Activated CD4-positive, alpha-beta memory T cell treated with anti-CD3 and anti-CD28 coated beads for 36 hours (primary cell): ENCODE data around the gene ZNF521. TPM values are rescaled to one million over a fixed set of nuclear protein-coding genes. Genes with fewer than 3 reads are reported as not detected.
A peak's percentile ranks its signal among the peaks of the same experiment; 100 is the strongest.

Experiments used
- CTCF ChIA-PET: fragments of 350-600 bp; sonication (Branson Sonifier 250); formaldehyde crosslinking; loops from one replicate; lab custom pipeline; 2021; ENCODE audit warnings: antibody characterized with exemption, inconsistent platforms; lab: Charles Lee
- POLR2A ChIA-PET: fragments of 350-600 bp; sonication (Branson Sonifier 250); formaldehyde crosslinking; loops from one replicate; lab custom pipeline; 2021; ENCODE audit warnings: antibody characterized with exemption; lab: Charles Lee
- DNase-seq: peaks from one replicate; pipeline ENCODE4 v3.0.0-alpha.2; 2020
- H3K27ac Mint-ChIP-seq: one replicate; pipeline ENCODE4 v1.8.0; 2021; ENCODE audit warnings: mixed read lengths
- H3K27me3 Mint-ChIP-seq: one replicate; pipeline ENCODE4 v1.8.0; 2021; ENCODE audit warnings: mixed read lengths
- H3K36me3 Mint-ChIP-seq: one replicate; pipeline ENCODE4 v1.8.0; 2021; ENCODE audit warnings: mixed read lengths
- H3K4me1 Mint-ChIP-seq: one replicate; pipeline ENCODE4 v1.8.0; 2021; ENCODE audit warnings: low read depth, mixed read lengths
- H3K4me3 Mint-ChIP-seq: one replicate; pipeline ENCODE4 v1.8.0; 2021; ENCODE audit warnings: mild to moderate bottlenecking, mixed read lengths
- H3K9me3 Mint-ChIP-seq: one replicate; pipeline ENCODE4 v1.8.0; 2021; ENCODE audit warnings: mixed read lengths
- intact Hi-C: fragments of 100-400 bp; cut with micrococcal nuclease; formaldehyde crosslinking; loops from one replicate; pipeline ENCODE4 v1.15.1; 2023
- total RNA-seq, 2 experiments: library from RNA; stranded (reverse); gene quantifications; one replicate each; pipeline ENCODE4 v1.2.3, GENCODE V29; 2021

The ZNF521 gene
- total RNA-seq, 2 experiments from 2014 or later = not detected

DNA sequence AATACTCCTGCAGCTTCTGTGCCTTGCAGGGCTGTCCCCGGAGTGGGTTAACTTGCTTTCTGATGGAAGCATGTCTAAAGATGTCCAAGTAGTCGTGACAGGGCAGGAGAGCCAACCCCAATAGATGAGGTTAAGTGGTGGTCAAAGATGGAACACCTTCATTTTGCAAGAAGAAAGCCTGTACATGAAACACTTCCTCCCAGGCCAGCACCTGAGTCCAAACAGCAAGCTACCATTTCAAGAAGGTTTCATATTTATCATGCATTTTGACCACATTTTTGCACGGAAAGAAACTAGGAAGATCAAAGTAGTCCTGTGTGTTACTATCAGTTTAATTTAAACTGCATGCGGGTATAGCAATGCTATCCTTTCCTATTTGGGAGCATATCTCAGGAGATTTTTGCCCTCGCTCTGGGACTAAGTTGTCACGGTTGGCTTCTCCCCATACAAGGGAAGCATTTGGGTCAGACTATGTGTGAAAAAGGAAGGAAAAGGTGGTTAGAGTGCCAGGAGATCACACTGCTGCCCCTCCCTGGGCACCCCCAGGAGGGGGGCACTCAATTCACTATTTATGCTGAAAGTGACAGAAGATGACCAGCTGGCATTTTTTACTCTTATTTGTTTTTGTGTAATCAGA, 187.6 kb downstream of the ZNF521 start:
- Mint-ChIP-seq H3K27me3 (no peaks in the 10 kb centered on the region), H3K9me3 (no peaks in the 10 kb centered on the region), H3K4me1 (peaks cover 22% of the 10 kb centered on the region), H3K27ac (no peak overlapping the region), H3K36me3 (no peaks in the 10 kb centered on the region), H3K4me3 (peak overlapping the region; percentile 38)
- intact Hi-C loops = no loop called here
- CTCF ChIA-PET = no interaction called here
- no peak for DNase-seq
- POLR2A ChIA-PET = no interaction called here

DNA sequence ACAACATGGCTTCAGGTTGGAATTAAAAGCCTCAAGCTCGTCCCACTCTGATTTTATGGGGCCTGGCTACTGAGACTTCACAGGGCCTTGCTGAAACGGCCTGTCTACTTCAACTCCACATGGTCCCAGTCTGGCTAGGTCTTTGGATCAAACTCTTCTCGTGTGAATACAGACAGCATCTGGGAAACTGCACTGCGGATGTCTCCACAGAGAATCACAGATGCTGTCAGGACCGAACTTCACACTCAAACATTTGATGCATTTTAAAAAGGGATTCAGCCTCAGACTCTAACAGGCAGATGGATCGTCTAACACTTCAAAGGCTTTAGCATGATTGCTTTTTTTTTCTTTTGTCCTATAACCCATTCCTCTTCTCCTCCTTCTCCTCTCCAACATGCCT, 198.5 kb downstream of the ZNF521 start:
- H3K27ac Mint-ChIP-seq = no peak overlapping the region
- no peaks in the 10 kb centered on the region for H3K4me1 Mint-ChIP-seq
- ChIA-PET POLR2A (no interaction called here), CTCF (no interaction called here)
- H3K27me3 Mint-ChIP-seq = no peaks in the 10 kb centered on the region
- intact Hi-C loops = no loop called here
- no peak for DNase-seq
- peaks cover 5% of the 10 kb centered on the region for H3K9me3 Mint-ChIP-seq
- no peaks in the 10 kb centered on the region for H3K36me3 Mint-ChIP-seq
- no peak overlapping the region for H3K4me3 Mint-ChIP-seq

DNA sequence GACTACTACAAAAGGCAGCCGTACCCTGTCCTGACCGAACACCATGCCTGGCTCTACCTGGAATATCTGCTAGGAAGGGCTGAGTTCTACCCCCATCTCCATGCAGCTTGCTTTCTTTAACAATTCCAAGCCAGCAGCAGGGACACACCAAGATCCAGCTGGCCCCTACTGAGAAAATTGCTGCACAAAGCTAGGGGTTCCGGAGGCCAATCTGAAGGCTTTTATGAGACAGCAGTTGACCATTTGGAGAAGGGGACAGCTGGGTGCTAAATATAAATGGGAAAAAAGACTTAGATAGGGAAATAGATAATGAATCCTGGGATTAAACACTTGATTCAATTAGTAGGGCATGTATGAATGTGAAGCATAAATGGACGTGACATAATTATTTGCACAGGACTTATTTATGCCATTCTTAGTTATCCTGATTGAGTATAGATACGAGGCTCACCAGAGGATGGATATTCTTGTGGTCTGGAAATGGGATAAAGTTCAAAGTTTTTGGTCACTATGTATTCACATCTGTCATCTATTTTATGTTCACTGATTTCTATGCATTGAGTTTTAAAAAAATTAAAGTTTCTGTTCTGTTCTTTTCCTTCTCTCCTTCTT, 204.0 kb downstream of the ZNF521 start:
- Mint-ChIP-seq H3K4me1 (no peaks in the 10 kb centered on the region), H3K4me3 (no peak overlapping the region), H3K27me3 (no peaks in the 10 kb centered on the region), H3K36me3 (no peaks in the 10 kb centered on the region), H3K27ac (no peak overlapping the region), H3K9me3 (no peaks in the 10 kb centered on the region)
- POLR2A ChIA-PET = no interaction called here
- DNase-seq = no peak
- CTCF ChIA-PET = no interaction called here
- intact Hi-C loops = no loop called here

DNA sequence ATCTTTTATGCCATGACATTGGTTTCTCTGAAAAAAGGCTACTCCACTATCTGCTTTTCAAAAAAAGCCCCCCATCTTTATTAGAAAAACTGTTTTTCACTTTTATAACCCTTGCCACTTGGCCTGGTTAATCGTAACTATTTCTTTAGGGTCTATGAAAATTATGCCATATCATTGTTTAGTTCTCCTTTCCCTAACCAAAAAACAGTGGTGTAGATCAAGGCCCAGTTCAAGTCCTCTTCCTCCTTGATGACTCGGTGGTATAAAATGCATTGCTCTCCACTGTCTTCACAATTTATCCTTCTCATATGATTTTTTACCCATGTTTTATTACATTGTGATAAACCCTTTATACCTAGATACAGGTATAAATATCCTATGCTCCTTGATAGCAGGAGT, 205.5 kb downstream of the ZNF521 start:
- no peak for DNase-seq
- Mint-ChIP-seq H3K27ac (no peak overlapping the region), H3K9me3 (no peaks in the 10 kb centered on the region), H3K4me3 (no peak overlapping the region), H3K36me3 (no peaks in the 10 kb centered on the region), H3K4me1 (no peaks in the 10 kb centered on the region), H3K27me3 (no peaks in the 10 kb centered on the region)
- ChIA-PET CTCF (no interaction called here), POLR2A (no interaction called here)
- intact Hi-C loops = no loop called here

DNA sequence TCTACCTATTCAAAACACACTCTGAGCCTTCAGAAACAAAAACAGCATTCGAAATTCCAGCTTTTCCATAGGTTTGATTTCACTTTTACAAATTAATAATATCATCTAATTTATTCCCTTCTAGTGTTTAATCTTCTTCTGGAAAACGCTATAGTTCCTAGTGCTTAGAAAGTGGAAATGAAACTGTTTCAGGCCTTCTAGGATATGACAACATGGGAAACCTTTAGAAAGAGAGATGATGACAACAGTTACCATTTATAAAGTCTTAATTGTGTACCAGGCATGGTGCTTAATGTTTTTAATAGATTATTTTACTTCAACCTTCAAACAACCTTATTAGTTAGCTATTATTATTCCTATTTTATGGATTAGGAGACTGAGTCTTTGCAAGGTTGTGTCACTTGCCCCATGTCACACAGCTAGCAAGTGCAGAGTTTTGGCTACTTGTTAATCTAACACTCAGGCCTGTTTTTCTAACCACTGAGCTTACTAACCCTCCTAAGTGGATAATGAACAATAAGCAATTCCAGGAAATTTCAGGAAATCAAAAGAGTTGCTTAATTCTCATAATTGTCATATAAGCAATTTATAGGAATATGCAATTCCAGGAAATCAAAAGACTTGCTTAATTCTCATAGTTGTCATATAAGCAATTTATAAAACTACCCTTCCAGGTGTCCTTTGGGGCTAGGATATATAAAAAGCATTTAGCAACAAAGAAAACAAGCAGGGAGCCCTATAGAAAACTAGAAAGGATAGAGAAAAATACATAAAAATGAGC, 206.0 kb downstream of the ZNF521 start:
- POLR2A ChIA-PET = no interaction called here

DNA sequence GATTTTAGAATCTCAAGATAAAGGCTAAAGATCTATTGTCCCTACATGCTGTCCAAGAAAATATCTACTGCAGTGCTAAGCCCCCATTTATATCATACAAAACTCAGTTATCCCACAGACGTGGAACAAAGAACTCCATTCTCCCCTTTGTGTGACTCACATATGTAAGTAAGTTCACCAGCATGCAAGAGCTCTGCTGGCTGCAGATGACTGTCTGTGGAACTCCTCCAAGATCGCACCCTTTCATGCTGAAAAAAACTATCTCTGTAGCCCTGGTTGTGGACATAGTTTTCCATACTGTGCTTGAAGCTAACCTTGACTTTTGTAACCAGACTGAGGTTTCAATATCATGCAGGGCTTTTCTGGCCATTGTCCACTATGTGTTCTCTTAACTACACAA, 207.1 kb downstream of the ZNF521 start:
- Mint-ChIP-seq H3K4me1 (no peaks in the 10 kb centered on the region), H3K27me3 (no peaks in the 10 kb centered on the region), H3K9me3 (no peaks in the 10 kb centered on the region), H3K27ac (no peak overlapping the region), H3K4me3 (no peak overlapping the region), H3K36me3 (no peaks in the 10 kb centered on the region)
- CTCF ChIA-PET = no interaction called here
- intact Hi-C loops = no loop called here
- POLR2A ChIA-PET = no interaction called here
- DNase-seq = no peak

More for the DNA sequence above, 206.0 kb downstream of the ZNF521 start:
- no peak for DNase-seq
- Mint-ChIP-seq H3K4me3 (no peak overlapping the region), H3K36me3 (no peaks in the 10 kb centered on the region), H3K4me1 (no peaks in the 10 kb centered on the region), H3K9me3 (no peaks in the 10 kb centered on the region), H3K27me3 (no peaks in the 10 kb centered on the region), H3K27ac (no peak overlapping the region)
- CTCF ChIA-PET = no interaction called here
- intact Hi-C loops = no loop called here

DNA sequence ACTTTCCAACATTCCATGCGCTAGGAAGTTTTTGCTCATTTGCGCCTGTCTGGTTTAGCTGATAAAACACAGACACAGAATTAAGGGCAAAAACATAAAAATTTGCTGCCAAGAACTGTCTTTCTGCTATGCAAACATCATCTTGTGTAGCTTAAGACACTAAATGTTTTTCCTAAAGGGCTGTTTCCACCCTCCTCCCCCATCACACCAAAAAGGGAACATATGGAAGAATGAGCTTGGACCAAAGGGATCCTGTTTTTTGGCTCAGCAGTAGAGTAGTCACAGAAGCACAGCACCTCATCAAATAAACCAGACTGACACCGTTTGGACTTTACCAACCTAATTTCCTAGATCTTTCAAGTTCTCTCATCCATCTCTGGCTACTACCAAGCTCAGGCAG, 210.1 kb downstream of the ZNF521 start:
- no peak for DNase-seq
- Mint-ChIP-seq H3K4me1 (no peaks in the 10 kb centered on the region), H3K9me3 (no peaks in the 10 kb centered on the region), H3K36me3 (no peaks in the 10 kb centered on the region), H3K4me3 (no peak overlapping the region), H3K27me3 (no peaks in the 10 kb centered on the region), H3K27ac (no peak overlapping the region)
- ChIA-PET POLR2A (no interaction called here), CTCF (no interaction called here)
- intact Hi-C loops = no loop called here

DNA sequence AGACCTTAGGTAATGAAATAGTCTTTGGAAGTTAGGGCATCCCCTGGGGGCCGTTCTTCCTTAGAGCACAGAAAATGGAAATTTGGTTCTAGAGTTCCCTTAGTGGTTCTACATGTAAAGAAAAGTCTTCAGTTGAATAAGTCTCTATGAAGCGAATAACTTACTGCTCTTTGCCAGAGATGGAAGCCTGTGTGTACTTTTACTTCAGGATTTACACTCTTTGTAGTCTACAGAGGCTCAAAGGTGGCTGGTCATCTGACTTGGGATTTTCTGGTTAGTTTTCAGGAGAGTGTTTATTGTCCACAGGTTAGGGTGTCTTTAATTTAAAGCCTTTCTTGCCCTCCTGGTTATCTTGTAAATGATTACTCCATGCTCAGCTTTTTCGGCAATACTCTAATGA, 210.6 kb downstream of the ZNF521 start:
- no peak overlapping the region for H3K27ac Mint-ChIP-seq
- CTCF ChIA-PET = no interaction called here
- no peaks in the 10 kb centered on the region for H3K27me3 Mint-ChIP-seq
- DNase-seq = no peak
- H3K36me3 Mint-ChIP-seq = no peaks in the 10 kb centered on the region
- intact Hi-C loops = no loop called here
- no peaks in the 10 kb centered on the region for H3K9me3 Mint-ChIP-seq
- no peak overlapping the region for H3K4me3 Mint-ChIP-seq
- no peaks in the 10 kb centered on the region for H3K4me1 Mint-ChIP-seq
- POLR2A ChIA-PET = no interaction called here

DNA sequence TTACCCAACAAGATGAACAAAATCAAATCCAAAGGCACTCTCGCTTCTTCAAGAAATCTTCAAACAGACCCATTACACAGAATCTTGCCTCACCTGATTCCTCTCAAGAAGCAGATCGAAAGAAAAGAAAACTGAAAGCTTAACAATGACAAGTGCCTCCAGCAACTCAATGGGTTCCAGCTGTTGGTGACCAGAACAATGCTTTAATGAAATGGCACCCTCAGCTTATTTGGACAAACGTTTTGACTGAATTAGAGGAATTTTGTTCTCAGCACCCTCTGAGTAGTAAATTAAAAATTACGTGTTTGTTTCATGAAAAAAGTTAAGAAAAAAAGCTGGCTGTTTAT, 211.0 kb downstream of the ZNF521 start:
- no peak overlapping the region for H3K27ac Mint-ChIP-seq
- POLR2A ChIA-PET = no interaction called here
- CTCF ChIA-PET = no interaction called here
- intact Hi-C loops = no loop called here
- DNase-seq = no peak
- no peaks in the 10 kb centered on the region for H3K4me1 Mint-ChIP-seq
- H3K27me3 Mint-ChIP-seq = no peaks in the 10 kb centered on the region
- H3K9me3 Mint-ChIP-seq = no peaks in the 10 kb centered on the region
- H3K36me3 Mint-ChIP-seq = no peaks in the 10 kb centered on the region
- no peak overlapping the region for H3K4me3 Mint-ChIP-seq

DNA sequence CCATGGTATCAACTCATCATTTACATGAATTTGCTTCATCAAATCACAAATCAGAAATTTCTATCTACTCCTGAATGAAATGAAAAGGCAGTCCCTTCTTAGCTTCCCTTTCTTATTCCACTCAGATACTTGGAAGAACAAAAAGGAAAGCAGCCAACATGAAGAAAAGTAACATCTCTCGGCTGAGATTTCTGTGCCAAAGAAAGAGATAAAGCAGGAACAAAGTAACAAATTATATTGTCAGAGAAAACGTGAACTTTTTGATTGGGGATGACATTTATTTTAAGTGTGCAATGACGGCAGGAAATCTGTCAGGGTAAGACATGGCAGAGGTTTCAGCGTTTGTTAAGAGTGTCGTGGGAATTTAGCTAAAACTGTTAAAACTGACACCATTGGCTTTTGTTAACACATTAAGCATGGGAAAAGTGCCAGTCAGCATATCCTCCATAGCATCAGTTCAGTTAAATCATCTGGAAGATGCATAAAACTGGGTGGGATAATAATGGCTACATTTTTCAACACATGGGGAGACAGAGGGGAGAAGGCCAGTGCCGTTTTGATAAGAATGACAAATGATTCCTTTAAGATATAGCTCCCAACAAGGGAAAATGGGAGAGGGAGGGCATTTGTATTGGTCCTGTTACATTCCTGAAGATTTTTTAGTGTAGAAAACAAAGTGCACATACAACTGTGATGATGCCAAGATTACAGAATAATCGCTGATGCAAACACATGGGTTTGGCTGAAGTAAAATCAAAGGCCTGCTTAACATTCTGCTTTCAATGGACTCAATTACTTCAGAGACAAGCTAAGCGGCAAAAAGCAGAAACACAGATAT, 211.6 kb downstream of the ZNF521 start:
- POLR2A ChIA-PET = no interaction called here
- intact Hi-C loops = no loop called here
- no peak for DNase-seq
- Mint-ChIP-seq H3K27ac (no peak overlapping the region), H3K9me3 (no peaks in the 10 kb centered on the region), H3K36me3 (no peaks in the 10 kb centered on the region), H3K4me1 (no peaks in the 10 kb centered on the region), H3K4me3 (no peak overlapping the region), H3K27me3 (no peaks in the 10 kb centered on the region)
- CTCF ChIA-PET = no interaction called here

DNA sequence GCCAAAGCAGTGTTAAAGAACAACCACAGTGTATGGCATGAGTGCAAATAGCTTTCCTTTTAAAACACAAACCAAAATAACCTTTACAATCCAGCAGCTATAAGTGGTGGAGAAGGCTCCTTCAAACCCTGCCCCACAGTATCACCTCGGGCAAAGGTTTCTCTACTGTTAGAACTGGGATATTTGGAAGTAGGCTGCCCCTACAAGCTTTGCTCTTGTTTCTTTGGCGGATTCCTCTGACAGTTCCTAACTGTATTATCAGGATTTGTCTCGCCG, 214.8 kb downstream of the ZNF521 start:
- Mint-ChIP-seq H3K27me3 (no peaks in the 10 kb centered on the region), H3K9me3 (no peaks in the 10 kb centered on the region), H3K4me1 (no peaks in the 10 kb centered on the region), H3K4me3 (no peak overlapping the region), H3K36me3 (no peaks in the 10 kb centered on the region), H3K27ac (no peak overlapping the region)
- ChIA-PET CTCF (no interaction called here), POLR2A (no interaction called here)
- DNase-seq = no peak
- intact Hi-C loops = no loop called here

DNA sequence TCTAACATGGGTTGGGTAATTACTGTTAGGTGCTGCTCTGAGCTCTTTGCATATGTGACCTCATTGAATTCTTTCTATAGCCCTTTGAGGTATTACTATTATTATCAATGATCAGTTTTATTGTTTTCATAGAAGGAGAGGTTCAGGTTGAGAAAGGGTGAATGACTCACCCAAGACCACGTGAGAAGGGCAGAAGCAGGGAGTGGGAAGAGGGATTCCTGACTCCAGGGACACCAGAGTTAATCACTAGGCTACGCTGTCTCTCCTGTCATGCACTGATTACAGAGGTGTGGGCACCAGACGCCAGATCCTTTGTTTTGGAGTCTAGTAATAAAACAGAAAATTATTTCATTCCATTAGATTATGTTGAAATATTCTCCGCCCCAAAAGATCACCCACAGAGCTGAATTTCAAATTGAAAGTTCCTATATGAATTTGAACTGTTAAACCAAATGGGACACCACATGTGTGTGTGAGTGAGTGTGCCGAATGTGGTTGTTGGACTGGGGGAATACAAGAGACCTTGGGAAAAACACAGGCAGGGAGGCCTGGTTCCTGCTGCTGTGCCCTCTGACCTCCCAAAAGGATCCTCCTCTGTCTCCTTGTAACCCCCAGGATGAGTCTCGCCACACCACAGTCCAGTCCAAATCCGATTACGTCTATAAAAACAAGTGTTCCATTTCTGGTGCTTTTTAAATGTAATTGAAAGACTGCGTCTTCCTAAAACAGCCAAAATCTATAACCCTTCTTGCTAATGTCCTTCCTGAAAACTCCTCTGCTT, 215.4 kb downstream of the ZNF521 start:
- no peak for DNase-seq
- ChIA-PET POLR2A (no interaction called here), CTCF (no interaction called here)
- Mint-ChIP-seq H3K36me3 (no peaks in the 10 kb centered on the region), H3K27ac (no peak overlapping the region), H3K4me3 (no peak overlapping the region), H3K9me3 (no peaks in the 10 kb centered on the region), H3K27me3 (no peaks in the 10 kb centered on the region), H3K4me1 (no peaks in the 10 kb centered on the region)
- intact Hi-C loops = no loop called here
